PC-9 (cell line): ENCODE measurements around the gene CTAG2. TPM values are rescaled to one million over a fixed set of nuclear protein-coding genes. Genes with fewer than 3 reads are reported as not detected.
"Not testable (repeated sequence)": the region's sequence is repeated elsewhere in the genome, so short reads cannot be mapped to it uniquely, and the experiment has no call there.

Experiments used
- BruUV-seq: library from RNA; stranded (reverse); fragments of 400-500 nt; replicated peaks from 2 replicates; lab custom pipeline; 2021; lab: Mats Ljungman, UMichigan
- CTCF ChIA-PET: fragments of 300-600 bp; sonication (Branson Sonifier 250); formaldehyde crosslinking; loops from one replicate; lab custom pipeline; 2022; ENCODE audit warnings: antibody characterized with exemption; lab: Charles Lee
- POLR2A ChIA-PET: fragments of 300-600 bp; sonication (Branson Sonifier 250); formaldehyde crosslinking; loops from one replicate; lab custom pipeline; 2022; ENCODE audit warnings: antibody characterized with exemption; ENCODE audit not compliant: unreplicated experiment; lab: Charles Lee
- DNase-seq, 2 experiments: peaks; one replicate each; pipeline versions ENCODE4 v3.0.0 to v3.0.0-alpha.2; 2015 to 2022; ENCODE audit warnings: mixed read lengths in 1 of 2
- H2AFZ ChIP-seq: fragments of 200-600 bp; sonication (generic); 2 replicates; pipeline ENCODE4 v1.8.1; 2017; ENCODE audit warnings: antibody characterized with exemption
- H3F3A ChIP-seq: fragments of 200-600 bp; sonication (generic); 2 replicates; pipeline ENCODE4 v1.8.1; 2017; ENCODE audit warnings: antibody characterized with exemption, mild to moderate bottlenecking, low read depth; ENCODE audit not compliant: insufficient read depth
- H3K27ac ChIP-seq: fragments of 200-600 bp; sonication (generic); 2 replicates; pipeline ENCODE4 v1.6.1; 2016; ENCODE audit warnings: mixed run types
- H3K27me3 ChIP-seq: fragments of 200-600 bp; sonication (generic); 2 replicates; pipeline ENCODE4 v1.6.1; 2016; ENCODE audit warnings: low read depth, mixed run types; ENCODE audit not compliant: insufficient read depth
- H3K36me3 ChIP-seq: fragments of 200-600 bp; sonication (generic); 2 replicates; pipeline ENCODE4 v1.6.1; 2016; ENCODE audit warnings: low read depth, mixed run types
- H3K4me1 ChIP-seq: fragments of 200-600 bp; sonication (generic); replicated peaks from 2 replicates; pipeline ENCODE4 v1.6.1; 2016; ENCODE audit warnings: mixed run types; ENCODE audit not compliant: insufficient read depth
- H3K4me2 ChIP-seq: fragments of 200-600 bp; sonication (generic); 2 replicates; pipeline ENCODE4 v1.6.1; 2017; ENCODE audit warnings: mixed run types
- H3K4me3 ChIP-seq: fragments of 200-600 bp; sonication (generic); 2 replicates; pipeline ENCODE4 v1.6.1; 2016; ENCODE audit warnings: mixed run types
- H3K79me2 ChIP-seq: fragments of 200-600 bp; sonication (generic); 2 replicates; pipeline ENCODE4 v1.6.1; 2017; ENCODE audit warnings: low read depth, mixed run types
- H3K9me2 ChIP-seq: fragments of 200-600 bp; sonication (generic); 2 replicates; pipeline ENCODE4 v1.8.1; 2017; ENCODE audit warnings: mild to moderate bottlenecking; ENCODE audit not compliant: insufficient read depth
- H3K9me3 ChIP-seq: fragments of 200-600 bp; sonication (generic); 2 replicates; pipeline ENCODE4 v1.8.1; 2016; ENCODE audit warnings: low read depth; ENCODE audit not compliant: insufficient read depth
- H4K20me1 ChIP-seq: fragments of 200-600 bp; sonication (generic); 2 replicates; pipeline ENCODE4 v1.8.1; 2017; ENCODE audit not compliant: insufficient read depth
- CTCF ChIP-seq: fragments of 200-600 bp; sonication (generic); conservative IDR thresholded peaks from 2 replicates; pipeline ENCODE4 v1.6.1; 2017; ENCODE audit warnings: mixed run types, antibody characterized with exemption, mild to moderate bottlenecking, moderate library complexity
- EZH2 ChIP-seq: fragments of 200-600 bp; sonication (generic); IDR thresholded peaks from 2 replicates; pipeline ENCODE4 v1.8.0; 2017; ENCODE audit warnings: antibody characterized with exemption, low read depth
- intact Hi-C: fragments of 100-400 bp; cut with micrococcal nuclease; formaldehyde crosslinking; loops from one replicate; pipeline ENCODE4 v1.10.0; 2022; ENCODE audit not compliant: unreplicated experiment
- total RNA-seq: library from RNA; stranded (reverse); gene quantifications from 2 replicates; pipeline ENCODE4 v1.2.3, GENCODE V29; 2021

CTAG2 gene
- total RNA-seq, 1 experiment from 2014 or later = not detected

- TF ChIP-seq CTCF = peak; percentile 28
- POLR2A ChIA-PET, H2AFZ ChIP-seq, BruUV-seq, H4K20me1 ChIP-seq, H3K27me3 ChIP-seq, H3K79me2 ChIP-seq, H3K9me2 ChIP-seq, H3K4me3 ChIP-seq, H3K4me1 ChIP-seq, DNase-seq, H3F3A ChIP-seq, H3K27ac ChIP-seq, H3K36me3 ChIP-seq, H3K4me2 ChIP-seq, CTCF ChIA-PET, intact Hi-C loops, H3K9me3 ChIP-seq: not testable (repeated sequence)
These were observed 39.8 kb downstream of the CTAG2 start for GRCh38 chrX:154613586-154613985.

- H3K9me2 ChIP-seq, H2AFZ ChIP-seq, H3K4me2 ChIP-seq, CTCF ChIA-PET, BruUV-seq, H3K4me3 ChIP-seq, H3K9me3 ChIP-seq, H3F3A ChIP-seq, H3K36me3 ChIP-seq, intact Hi-C loops, H3K79me2 ChIP-seq, H3K4me1 ChIP-seq, DNase-seq, POLR2A ChIA-PET, H3K27me3 ChIP-seq, H4K20me1 ChIP-seq, H3K27ac ChIP-seq: not testable (repeated sequence)
These were observed 42.2 kb downstream of the CTAG2 start for GRCh38 chrX:154611146-154611545.

GRCh38 chrX:154608823-154609222 lies 44.6 kb downstream of the CTAG2 start:
- H3K4me3 ChIP-seq, H3K79me2 ChIP-seq, H3K9me2 ChIP-seq, H3K27me3 ChIP-seq, POLR2A ChIA-PET, H2AFZ ChIP-seq, H4K20me1 ChIP-seq, DNase-seq, H3K27ac ChIP-seq, intact Hi-C loops, CTCF ChIA-PET, H3K9me3 ChIP-seq, H3K4me2 ChIP-seq, H3K36me3 ChIP-seq, BruUV-seq: not testable (repeated sequence)
- Histone ChIP-seq H3K4me1 (peaks cover 22% of the 10 kb centered on the region), H3F3A (peaks cover 15% of the 10 kb centered on the region)

GRCh38 chrX:154607976-154608375 lies 45.4 kb downstream of the CTAG2 start:
- Histone ChIP-seq H3K4me1 (peaks cover 30% of the 10 kb centered on the region), H3F3A (peaks cover 22% of the 10 kb centered on the region)
- BruUV-seq, H3K9me2 ChIP-seq, POLR2A ChIA-PET, H3K27ac ChIP-seq, H4K20me1 ChIP-seq, H3K36me3 ChIP-seq, H3K9me3 ChIP-seq, H3K4me3 ChIP-seq, H3K4me2 ChIP-seq, H2AFZ ChIP-seq, H3K27me3 ChIP-seq, DNase-seq, H3K79me2 ChIP-seq, CTCF ChIA-PET, intact Hi-C loops: not testable (repeated sequence)

GRCh38 chrX:154607370-154607769 lies 46.0 kb downstream of the CTAG2 start:
- POLR2A ChIA-PET = no interaction called here
- no peak for DNase-seq
- no TSS peak for BruUV-seq
- H3K27me3 ChIP-seq = no peaks in the 10 kb centered on the region
- H3K4me2 ChIP-seq = no peak overlapping the region
- H3K36me3 ChIP-seq = no peaks in the 10 kb centered on the region
- no peak overlapping the region for H2AFZ ChIP-seq
- H3K9me3 ChIP-seq = no peaks in the 10 kb centered on the region
- no peak overlapping the region for H3K27ac ChIP-seq
- no peaks in the 10 kb centered on the region for H3K79me2 ChIP-seq
- intact Hi-C loops = no loop called here
- CTCF ChIA-PET = no interaction called here
- H3K4me3 ChIP-seq = no peak overlapping the region
- peaks cover 27% of the 10 kb centered on the region for H3F3A ChIP-seq
- H4K20me1 ChIP-seq = no peaks in the 10 kb centered on the region
- TF ChIP-seq CTCF (no peak), EZH2 (no peak)
- no peaks in the 10 kb centered on the region for H3K9me2 ChIP-seq
- peaks cover 34% of the 10 kb centered on the region for H3K4me1 ChIP-seq
